ENCODE data around the gene FLNB. TPM values are rescaled to one million over a fixed set of nuclear protein-coding genes. Genes with fewer than 3 reads are reported as not detected.

The FLNB gene
- total RNA-seq, 1 donor from 2014 or later = 40.4 TPM

DNA sequence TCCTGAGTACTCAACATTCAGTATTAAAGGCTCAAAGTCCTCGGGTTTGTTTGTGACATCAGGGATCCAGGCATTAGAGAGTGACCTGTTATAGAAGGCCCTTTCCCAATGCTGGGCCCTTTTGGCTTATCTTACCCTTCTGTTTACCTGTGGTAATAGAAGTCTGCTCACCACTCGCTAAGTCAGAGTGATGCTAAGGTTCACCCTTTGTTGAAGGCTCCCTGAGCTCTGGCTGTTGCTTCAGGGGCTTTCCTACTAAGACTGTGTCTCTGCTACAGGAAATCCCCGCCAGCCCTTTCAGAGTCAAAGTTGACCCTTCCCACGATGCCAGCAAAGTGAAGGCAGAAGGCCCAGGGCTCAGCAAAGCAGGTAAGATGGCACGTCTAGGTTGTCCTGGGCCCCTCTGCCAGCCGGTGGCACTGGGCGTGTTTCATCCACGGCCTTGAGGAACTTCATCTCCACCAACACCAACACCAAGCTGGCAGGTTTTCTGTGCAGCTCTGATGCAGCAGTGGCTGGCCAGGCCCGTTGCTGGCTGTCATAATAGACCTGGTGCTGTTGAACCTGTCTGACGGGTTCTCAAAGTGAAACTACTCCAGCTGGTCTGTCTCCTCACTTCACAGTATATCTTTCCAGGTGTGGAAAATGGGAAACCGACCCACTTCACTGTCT lies 103.4 kb downstream of the FLNB start:
- no peaks in the 10 kb centered on the region for H3K9me3 Mint-ChIP-seq
- H3K4me1 Mint-ChIP-seq = no peaks in the 10 kb centered on the region
- no peak overlapping the region for H3K27ac Mint-ChIP-seq (ENCODE audit: unreplicated experiment)
- peaks cover 15% of the 10 kb centered on the region for H3K36me3 Mint-ChIP-seq (ENCODE audit: low read depth)
- TF ChIP-seq, protein P1, sequence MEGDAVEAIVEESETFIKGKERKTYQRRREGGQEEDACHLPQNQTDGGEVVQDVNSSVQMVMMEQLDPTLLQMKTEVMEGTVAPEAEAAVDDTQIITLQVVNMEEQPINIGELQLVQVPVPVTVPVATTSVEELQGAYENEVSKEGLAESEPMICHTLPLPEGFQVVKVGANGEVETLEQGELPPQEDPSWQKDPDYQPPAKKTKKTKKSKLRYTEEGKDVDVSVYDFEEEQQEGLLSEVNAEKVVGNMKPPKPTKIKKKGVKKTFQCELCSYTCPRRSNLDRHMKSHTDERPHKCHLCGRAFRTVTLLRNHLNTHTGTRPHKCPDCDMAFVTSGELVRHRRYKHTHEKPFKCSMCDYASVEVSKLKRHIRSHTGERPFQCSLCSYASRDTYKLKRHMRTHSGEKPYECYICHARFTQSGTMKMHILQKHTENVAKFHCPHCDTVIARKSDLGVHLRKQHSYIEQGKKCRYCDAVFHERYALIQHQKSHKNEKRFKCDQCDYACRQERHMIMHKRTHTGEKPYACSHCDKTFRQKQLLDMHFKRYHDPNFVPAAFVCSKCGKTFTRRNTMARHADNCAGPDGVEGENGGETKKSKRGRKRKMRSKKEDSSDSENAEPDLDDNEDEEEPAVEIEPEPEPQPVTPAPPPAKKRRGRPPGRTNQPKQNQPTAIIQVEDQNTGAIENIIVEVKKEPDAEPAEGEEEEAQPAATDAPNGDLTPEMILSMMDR (conservative IDR thresholded peaks at IDR 0.05) = no peak
- H3K4me3 Mint-ChIP-seq = no peak overlapping the region
- H3K27me3 Mint-ChIP-seq (ENCODE audit: low read depth) = no peaks in the 10 kb centered on the region
- no peak for DNase-seq (ENCODE audit: low read depth, low spot score)

DNA sequence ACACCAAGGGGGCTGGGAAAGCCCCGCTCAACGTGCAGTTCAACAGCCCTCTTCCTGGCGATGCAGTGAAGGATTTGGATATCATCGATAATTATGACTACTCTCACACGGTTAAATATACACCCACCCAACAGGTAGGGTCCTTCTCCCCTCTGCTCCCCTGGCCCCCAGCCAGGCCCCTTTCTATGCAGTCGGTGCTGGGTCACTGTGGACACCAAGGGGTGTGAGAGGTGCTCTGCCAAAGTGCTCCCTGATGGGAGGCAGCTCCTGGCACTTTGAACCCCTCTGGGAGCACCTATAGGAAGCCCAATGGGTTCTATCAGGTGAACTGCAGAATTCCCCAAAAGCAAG lies 103.9 kb downstream of the FLNB start:
- peaks cover 5% of the 10 kb centered on the region for H3K4me1 Mint-ChIP-seq

DNA sequence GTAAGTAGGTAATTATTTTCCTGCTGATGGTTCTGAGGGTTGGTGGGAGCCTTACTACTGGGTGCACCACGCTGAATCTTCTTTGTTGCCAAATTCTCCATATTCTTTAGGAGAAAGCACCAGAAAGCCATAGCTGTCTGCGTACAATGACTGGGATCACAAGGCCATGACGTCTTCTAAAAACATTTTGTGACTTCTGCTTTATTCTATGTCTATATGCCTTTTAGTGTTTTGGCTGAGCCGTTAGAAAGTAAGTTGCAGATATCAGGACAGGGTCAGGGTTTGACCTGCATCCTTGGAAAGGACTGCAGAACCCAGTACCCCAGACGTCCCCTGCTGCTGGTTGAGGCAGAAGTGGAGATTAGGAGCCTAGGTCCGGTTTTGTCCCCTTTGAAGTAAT lies 107.0 kb downstream of the FLNB start:
- Mint-ChIP-seq H3K27ac (ENCODE audit: unreplicated experiment) (no peak overlapping the region), H3K27me3 (ENCODE audit: low read depth) (no peaks in the 10 kb centered on the region), H3K36me3 (ENCODE audit: low read depth) (peaks cover 3% of the 10 kb centered on the region), H3K4me3 (no peak overlapping the region), H3K9me3 (no peaks in the 10 kb centered on the region), H3K4me1 (peaks cover 13% of the 10 kb centered on the region)
- TF ChIP-seq, protein P1 (conservative IDR thresholded peaks at IDR 0.05) = no peak
- DNase-seq (ENCODE audit: low read depth, low spot score) = no peak

More for the DNA sequence above, 103.9 kb downstream of the FLNB start:
- no peaks in the 10 kb centered on the region for H3K27me3 Mint-ChIP-seq (ENCODE audit: low read depth)
- H3K9me3 Mint-ChIP-seq = no peaks in the 10 kb centered on the region
- TF ChIP-seq, protein P1 (conservative IDR thresholded peaks at IDR 0.05) = no peak
- peaks cover 15% of the 10 kb centered on the region for H3K36me3 Mint-ChIP-seq (ENCODE audit: low read depth)
- H3K27ac Mint-ChIP-seq (ENCODE audit: unreplicated experiment) = no peak overlapping the region
- H3K4me3 Mint-ChIP-seq = no peak overlapping the region
- DNase-seq (ENCODE audit: low read depth, low spot score) = no peak

DNA sequence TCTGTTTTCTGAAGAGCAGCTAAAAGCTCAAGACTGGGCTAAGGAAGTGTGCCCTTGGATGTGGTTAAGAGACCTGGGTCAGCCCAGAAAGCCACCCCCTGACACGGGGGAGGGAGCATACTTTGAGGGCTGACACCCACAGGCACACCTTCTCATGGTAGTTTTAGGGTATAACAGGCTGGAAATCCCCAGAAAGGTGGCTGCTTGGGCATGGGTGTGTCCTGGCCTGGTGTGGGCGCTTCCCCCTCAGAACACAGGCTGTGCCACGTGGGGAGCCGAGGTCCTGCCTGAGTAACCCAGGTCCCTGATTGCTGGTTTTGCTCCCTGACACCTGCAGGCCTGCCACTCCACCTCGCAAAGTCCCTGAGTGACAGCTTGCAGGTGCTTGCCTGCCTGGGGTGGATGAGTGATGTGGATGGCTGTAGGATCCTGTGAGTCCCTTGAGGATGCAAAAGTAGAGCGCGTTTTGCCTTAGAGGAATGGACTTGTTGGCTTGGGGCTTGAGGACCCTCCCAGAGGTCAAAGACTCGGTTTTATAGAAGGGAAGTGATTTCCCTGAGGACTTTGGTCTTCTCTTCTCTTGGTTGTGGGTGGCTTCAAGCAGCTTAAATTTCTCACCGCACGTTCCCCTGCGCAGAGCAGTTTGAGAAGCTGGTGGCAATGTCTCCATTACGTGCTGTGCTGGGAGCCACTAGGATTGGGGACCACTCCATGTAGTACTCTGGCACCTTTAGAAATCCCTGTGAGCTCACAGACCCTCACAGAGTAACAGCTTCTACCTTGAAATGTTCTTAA lies 108.1 kb downstream of the FLNB start:
- H3K4me1 Mint-ChIP-seq = peaks cover 13% of the 10 kb centered on the region
- no peak overlapping the region for H3K27ac Mint-ChIP-seq (ENCODE audit: unreplicated experiment)
- H3K27me3 Mint-ChIP-seq (ENCODE audit: low read depth) = no peaks in the 10 kb centered on the region
- TF ChIP-seq, protein P1 (conservative IDR thresholded peaks at IDR 0.05) = no peak
- H3K36me3 Mint-ChIP-seq (ENCODE audit: low read depth) = peaks cover under 1% of the 10 kb centered on the region
- H3K9me3 Mint-ChIP-seq = no peaks in the 10 kb centered on the region
- DNase-seq (ENCODE audit: low read depth, low spot score) = no peak
- no peak overlapping the region for H3K4me3 Mint-ChIP-seq

DNA sequence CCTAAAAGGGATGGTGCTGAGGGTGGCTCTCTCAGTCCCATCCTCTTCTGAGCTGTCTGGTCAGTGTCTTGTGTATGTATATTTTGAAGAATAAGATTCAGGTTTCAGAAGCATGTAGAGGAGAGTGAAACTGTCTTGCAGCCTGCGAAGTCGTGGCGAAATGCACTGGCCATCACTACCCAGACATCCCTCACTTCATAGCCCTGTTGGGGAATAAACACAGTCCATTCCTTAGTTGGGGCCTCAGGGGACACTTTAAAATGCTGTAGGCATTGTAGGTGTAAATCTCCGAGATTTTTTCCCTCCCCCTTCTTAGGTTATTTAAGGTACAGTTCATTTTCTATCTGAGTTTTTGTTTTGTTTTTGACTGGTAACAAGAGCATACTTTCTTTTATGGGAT lies 108.8 kb downstream of the FLNB start:
- H3K36me3 Mint-ChIP-seq (ENCODE audit: low read depth) = no peaks in the 10 kb centered on the region
- no peak overlapping the region for H3K27ac Mint-ChIP-seq (ENCODE audit: unreplicated experiment)
- TF ChIP-seq, protein P1 (conservative IDR thresholded peaks at IDR 0.05) = no peak

More for the DNA sequence above, 108.8 kb downstream of the FLNB start:
- DNase-seq (ENCODE audit: low read depth, low spot score) = no peak
- peaks cover 13% of the 10 kb centered on the region for H3K4me1 Mint-ChIP-seq
- no peak overlapping the region for H3K4me3 Mint-ChIP-seq
- no peaks in the 10 kb centered on the region for H3K9me3 Mint-ChIP-seq
- no peaks in the 10 kb centered on the region for H3K27me3 Mint-ChIP-seq (ENCODE audit: low read depth)

All from neural crest cell (in vitro differentiated cells).